K562 (cell line): ENCODE data around the gene SLC22A23. TPM values are rescaled to one million over a fixed set of nuclear protein-coding genes. Genes with fewer than 3 reads are reported as not detected.

ENCODE experiments used
- ARID3B ChIP-seq: fragments of 250-450 bp; sonication (Bioruptor Pico); IDR thresholded peaks from 2 replicates; pipeline ENCODE4 v1.4.0; 2020; ENCODE audit warnings: borderline replicate concordance
- BCL6 ChIP-seq: fragments of 250-450 bp; sonication (Bioruptor Pico); IDR thresholded peaks from 2 replicates; pipeline ENCODE4 v1.4.0; 2020
- FOXO4 ChIP-seq: fragments of 450-650 bp; formaldehyde crosslinking; IDR thresholded peaks from 2 replicates; pipeline ENCODE4 v1.4.0; 2020; ENCODE audit warnings: mild to moderate bottlenecking, moderate library complexity
- IRF9 ChIP-seq: fragments of 450-650 bp; IDR thresholded peaks from 2 replicates; pipeline ENCODE4 v1.6.1; 2016; ENCODE audit warnings: missing biosample characterization, missing genetic modification characterization
- KDM4B ChIP-seq, 2 experiments: fragments of 450-650 bp in 1 of 2; sonication (generic) in 1 of 2; IDR thresholded peaks; 2 replicates each; pipeline ENCODE4 v1.6.1; 2016 to 2017; ENCODE audit warnings: borderline replicate concordance in 2 of 2, antibody characterized with exemption in 1 of 2, low read depth in 1 of 2, mild to moderate bottlenecking in 1 of 2
- REST ChIP-seq, 2 experiments: fragments of 450-650 bp; formaldehyde crosslinking in 1 of 2; IDR thresholded peaks; 2 replicates each; pipeline versions ENCODE4 v1.4.0 to v1.6.1; 2014 to 2020; ENCODE audit warnings: mild to moderate bottlenecking in 2 of 2, borderline replicate concordance in 1 of 2, low read depth in 1 of 2
- TRIM28 ChIP-seq: fragments of 450-650 bp; IDR thresholded peaks from 2 replicates; pipeline ENCODE4 v1.6.1; 2017
- USF2 ChIP-seq: sonication (generic); formaldehyde crosslinking; IDR thresholded peaks from 2 replicates; pipeline ENCODE4 v1.5.0; 2020; ENCODE audit warnings: missing genetic modification reagents
- ZNF239 ChIP-seq: fragments of 250-450 bp; sonication (Bioruptor Pico); IDR thresholded peaks from 2 replicates; pipeline ENCODE4 v1.4.0; 2020; ENCODE audit warnings: mild to moderate bottlenecking
- ZNF282 ChIP-seq: sonication (generic); formaldehyde crosslinking; IDR thresholded peaks from 2 replicates; pipeline ENCODE4 v1.8.1; 2023; ENCODE audit warnings: missing genetic modification reagents
- ZNF785 ChIP-seq: fragments of 250-450 bp; sonication (Bioruptor Pico); IDR thresholded peaks from 2 replicates; pipeline ENCODE4 v1.4.0; 2020; ENCODE audit warnings: mild to moderate bottlenecking
- polyA plus RNA-seq, 8 experiments: library from polyadenylated mRNA; depleted of rRNA in 4 of 8; stranded (reverse) in 5 of 8; unstranded in 3 of 8; fragments of >200 nt; fragmentation: Nextera tagmentation in 2 of 8; fragmentation: Illumina TruSeq in 1 of 8; extraction: Ambion mirVana in 2 of 8; extraction: Trizol in 1 of 8; gene quantifications; 2 replicates each; pipeline versions ENCODE4 v1.2.1 to v1.2.3, GENCODE V29; 2011 to 2014; ENCODE audit warnings: inconsistent platforms in 1 of 8, missing spikeins in 1 of 8
- total RNA-seq, 7 experiments: library from RNA; depleted of rRNA in 6 of 7; stranded (reverse); fragments of >200 nt in 6 of 7; fragmentation: Illumina TruSeq in 2 of 7; extraction: Trizol in 2 of 7; gene quantifications; 2 replicates each; pipeline versions ENCODE4 v1.2.1 to v1.2.3, GENCODE V29; 2011 to 2021; ENCODE audit warnings: low replicate concordance in 1 of 7

The SLC22A23 gene
- total and polyA plus RNA-seq, 9 of the 15 experiments (the other 6 are each of a cell fraction or from before 2014, with no cell fraction given), result 0.30 to 8.7 (median 2.5) TPM

GRCh38 chr6:3392930-3393835 lies 63.7 kb downstream of the SLC22A23 start (continued):
- TF ChIP-seq FOXO4 (CRISPR knock-in tag) (no peak; the same call in 1 of the 2 replicates), IRF9 (tag) (peak; percentile 80), BCL6 (CRISPR knock-in tag) (peak; percentile 47; the same call in 1 of the 2 replicates), ZNF282 (CRISPR knock-in tag) (no peak), ZNF785 (CRISPR knock-in tag) (no peak), USF2 (CRISPR knock-in tag) (no peak), KDM4B (IDR thresholded peaks at IDR 0.05; ENCODE audit: borderline replicate concordance in 2 of 2, low read depth in 1 of 2) (0 out of 4 replicates have a peak, but pooled peaks of 1 of the 2 experiments have one; percentile 33), ZNF239 (CRISPR knock-in tag) (peak; percentile 36; the same call in 1 of the 2 replicates), ARID3B (CRISPR knock-in tag) (no peak), TRIM28 (peak; percentile 90), REST (IDR thresholded peaks at IDR 0.05; ENCODE audit: borderline replicate concordance) (peak; percentile 57; the same call in 1 of the 2 replicates), REST (CRISPR knock-in tag; IDR thresholded peaks at IDR 0.05; ENCODE audit: low read depth) (no peak)
